Neutrophil (primary cell): Measurements from ENCODE around the gene NLRC3.

Experiments
- H3K27ac ChIP-seq: fragments of 200-600 bp; sonication (generic); 2 replicates; pipeline ENCODE4 v1.5.1; 2016; ENCODE audit warnings: mild to moderate bottlenecking, moderate library complexity
- H3K27me3 ChIP-seq: fragments of 200-600 bp; sonication (generic); 2 replicates; pipeline ENCODE4 v1.6.0; 2016; ENCODE audit warnings: mild to moderate bottlenecking
- H3K36me3 ChIP-seq: fragments of 200-600 bp; sonication (generic); 2 replicates; pipeline ENCODE4 v1.5.1; 2017
- H3K4me1 ChIP-seq, 2 experiments: fragments of 200-600 bp in 1 of 2; sonication (generic) in 1 of 2; 1 replicate in 1 of 2; 2 replicates in 1 of 2; pipeline versions ENCODE4 v1.5.1 to v1.6.1; 2013 to 2016; ENCODE audit warnings: low read depth in 1 of 2, low read length in 1 of 2, mild to moderate bottlenecking in 1 of 2, moderate library complexity in 1 of 2; ENCODE audit not compliant: control insufficient read depth in 1 of 2, insufficient read depth in 1 of 2
- H3K4me3 ChIP-seq, 2 experiments: fragments of 200-600 bp in 1 of 2; sonication (generic) in 1 of 2; 1 replicate in 1 of 2; 2 replicates in 1 of 2; pipeline ENCODE4 v1.5.1; 2013 to 2016; ENCODE audit warnings: low read depth in 1 of 2, low read length in 1 of 2, mild to moderate bottlenecking in 1 of 2, moderate library complexity in 1 of 2
- H3K9me3 ChIP-seq: fragments of 200-600 bp; sonication (generic); 2 replicates; pipeline ENCODE4 v1.5.1; 2016
- CTCF ChIP-seq: fragments of 200-600 bp; sonication (generic); IDR thresholded peaks from 2 replicates; pipeline ENCODE4 v1.5.1; 2016; ENCODE audit warnings: antibody characterized with exemption

NLRC3 gene

GRCh38 chr16:3573146-3573815 is 3.9 kb downstream of the NLRC3 start:
- H3K4me1 ChIP-seq = peaks cover 18 to 24% of the 10 kb centered on the region in 2 experiments
- peaks cover 35% of the 10 kb centered on the region for H3K27me3 ChIP-seq
- no peak overlapping the region for H3K27ac ChIP-seq
- no peaks in the 10 kb centered on the region for H3K9me3 ChIP-seq
- no peaks in the 10 kb centered on the region for H3K36me3 ChIP-seq
- H3K4me3 ChIP-seq = no peak overlapping the region
- no peak for TF ChIP-seq CTCF

- H3K27ac ChIP-seq = no peak overlapping the region
- no peaks in the 10 kb centered on the region for H3K4me1 ChIP-seq
- no peaks in the 10 kb centered on the region for H3K9me3 ChIP-seq
- no peak overlapping the region for H3K4me3 ChIP-seq
- no peaks in the 10 kb centered on the region for H3K36me3 ChIP-seq
- peaks cover 7% of the 10 kb centered on the region for H3K27me3 ChIP-seq
- no peak for TF ChIP-seq CTCF
Measured at GRCh38 chr16:3570420-3571062, 6.7 kb downstream of the NLRC3 start.

GRCh38 chr16:3569851-3570250 is 7.4 kb downstream of the NLRC3 start:
- TF ChIP-seq CTCF = no peak
- no peaks in the 10 kb centered on the region for H3K9me3 ChIP-seq
- H3K36me3 ChIP-seq = no peaks in the 10 kb centered on the region
- no peaks in the 10 kb centered on the region for H3K4me1 ChIP-seq
- H3K27ac ChIP-seq = no peak overlapping the region
- no peak overlapping the region for H3K4me3 ChIP-seq
- peaks cover under 1% of the 10 kb centered on the region for H3K27me3 ChIP-seq

- Histone ChIP-seq H3K36me3 (no peaks in the 10 kb centered on the region), H3K4me1 (no peaks in the 10 kb centered on the region), H3K27me3 (no peaks in the 10 kb centered on the region), H3K4me3 (no peak overlapping the region), H3K9me3 (no peaks in the 10 kb centered on the region), H3K27ac (no peak overlapping the region)
- no peak for TF ChIP-seq CTCF
Measured at GRCh38 chr16:3566990-3567389, 10.2 kb downstream of the NLRC3 start.

- no peaks in the 10 kb centered on the region for H3K36me3 ChIP-seq
- TF ChIP-seq CTCF = no peak
- no peaks in the 10 kb centered on the region for H3K27me3 ChIP-seq
Measured at GRCh38 chr16:3564889-3565141, 12.4 kb downstream of the NLRC3 start.

More at GRCh38 chr16:3564889-3565141, 12.4 kb downstream of the NLRC3 start:
- no peak overlapping the region for H3K4me3 ChIP-seq
- H3K9me3 ChIP-seq = no peaks in the 10 kb centered on the region
- H3K27ac ChIP-seq = no peak overlapping the region
- no peaks in the 10 kb centered on the region for H3K4me1 ChIP-seq
